Right lobe of liver (tissue), 6 donors: Measurements from ENCODE around the gene DYRK1A. TPM values are rescaled to one million over a fixed set of nuclear protein-coding genes. Genes with fewer than 3 reads are reported as not detected.

ENCODE experiments used
- ATAC-seq, 4 donors: fragments of 200-7000 bp; cut with Tn5 transposase; one replicate each; pipeline ENCODE4 v1.9.1; 2020; ENCODE audit warnings: mild to moderate bottlenecking in 4 of 4, moderate library complexity in 4 of 4
- DNase-seq, 3 donors: peaks; one replicate each; pipeline ENCODE4 v3.0.0-alpha.2; 2020
- H3K27ac ChIP-seq, 3 donors: fragments of 200-600 bp; one replicate each; pipeline ENCODE4 v1.8.0; 2022
- H3K27me3 ChIP-seq, 2 donors: fragments of 200-600 bp; one replicate each; pipeline ENCODE4 v1.8.0; 2022
- H3K36me3 ChIP-seq, 4 donors: fragments of 200-600 bp; sonication (generic) in 1 of 4; one replicate each; pipeline versions ENCODE4 v1.5.1 to v1.8.0; 2017 to 2022; ENCODE audit warnings: control low read depth in 1 of 4
- H3K4me1 ChIP-seq, 4 donors: fragments of 200-600 bp; sonication (generic) in 1 of 4; one replicate each; pipeline versions ENCODE4 v1.5.1 to v1.8.0; 2017 to 2022; ENCODE audit warnings: control low read depth in 1 of 4
- H3K4me3 ChIP-seq, 3 donors: fragments of 200-600 bp; one replicate each; pipeline ENCODE4 v1.8.0; 2022
- H3K9me3 ChIP-seq, 4 donors: fragments of 200-600 bp; sonication (generic) in 1 of 4; one replicate each; pipeline versions ENCODE4 v1.5.1 to v1.8.0; 2017 to 2022; ENCODE audit warnings: control low read depth in 1 of 4
- CTCF ChIP-seq, 4 donors: fragments of 200-600 bp in 3 of 4; fragments of 450-650 bp in 1 of 4; IDR thresholded peaks; one replicate each; pipeline versions ENCODE4 v1.5.1 to v1.8.0; 2016 to 2022; ENCODE audit warnings: antibody characterized with exemption in 4 of 4, mild to moderate bottlenecking in 2 of 4
- POLR2A ChIP-seq: fragments of 450-650 bp; IDR thresholded peaks from one replicate; pipeline ENCODE4 v1.6.1; 2017; ENCODE audit warnings: antibody characterized with exemption, mild to moderate bottlenecking
- WGBS: methylation state at CpG from one replicate; pipeline ENCODE4 v1.1.6; 2018; ENCODE audit warnings: low coverage, low lambda C conversion rate; ENCODE audit not compliant: insufficient coverage; ENCODE audit errors: missing lambda C conversion rate; 5-methylcytosine and 5-hydroxymethylcytosine counted together
- intact Hi-C, 2 donors: fragments of 100-400 bp; cut with DNase I; formaldehyde crosslinking; loops; one replicate each; pipeline versions ENCODE4 v1.11.2 to v1.14.1; 2022
- total RNA-seq, 6 experiments: library from RNA; depleted of rRNA in 2 of 6; stranded (reverse); fragments of >200 nt in 2 of 6; fragmentation: NEBNext Ultra II Directional in 3 of 6; extraction: Animal tissue kit (Norgen Biotek cat#: 25700) in 3 of 6; gene quantifications; one replicate each; pipeline versions ENCODE4 v1.1.0 to v1.2.4, GENCODE V29; 2016 to 2023
- donor health status: DM: no; HTN: yes; CAD: no.
- donor health status: DM: no; HTN: no; CAD: no.
- donor health status: DM: no; HTN: no; CAD: no.
- donor health status: DM: no; HTN: yes; CAD: no.
- donor health status: DM: no; HTN: yes; CAD: no.

DYRK1A gene
- total RNA-seq, 6 experiments from 2014 or later: 20.6 to 32.5 (median 25.7) TPM

GRCh38 chr21:37467082-37467481 is 100.5 kb downstream of the DYRK1A start:
- Histone ChIP-seq H3K27me3 (no peaks in the 10 kb centered on the region), H3K4me3 (no peak overlapping the region), H3K27ac (no peak overlapping the region), H3K9me3 (no peaks in the 10 kb centered on the region), H3K36me3 (no peaks in the 10 kb centered on the region), H3K4me1 (peaks cover 0 to 18% (median 8%) of the 10 kb centered on the region in 4 donors)
- intact Hi-C loops: no loop called here
- TF ChIP-seq POLR2A (no peak), CTCF (IDR thresholded peaks at IDR 0.05) (no peak)
- ATAC-seq (peak in 3 of 4 donors; percentile 13 to 34 (median 17)), DNase-seq (no peak)
- WGBS: 60% methylated on average over 3 of the region's 3 CpGs

- TF ChIP-seq CTCF (IDR thresholded peaks at IDR 0.05): no peak
- TF ChIP-seq POLR2A: no peak
- intact Hi-C loops: no loop called here
- Histone ChIP-seq H3K27me3 (no peaks in the 10 kb centered on the region), H3K4me1 (peaks cover 0 to 6% (median under 1%) of the 10 kb centered on the region in 4 donors), H3K9me3 (no peaks in the 10 kb centered on the region), H3K4me3 (no peak overlapping the region), H3K36me3 (peaks cover 0 to 6% (median under 1%) of the 10 kb centered on the region in 4 donors), H3K27ac (no peak overlapping the region)
- DNase-seq: no peak
- ATAC-seq: no peak
- 100% methylated on average over 4 of the region's 4 CpGs for WGBS
These were observed 102.3 kb downstream of the DYRK1A start for GRCh38 chr21:37468909-37469308.

GRCh38 chr21:37469441-37469840 is 102.9 kb downstream of the DYRK1A start:
- peaks cover 0 to under 1% (median 0%) of the 10 kb centered on the region in 4 donors for H3K4me1 ChIP-seq
- 94% methylated on average over 5 of the region's 5 CpGs for WGBS

GRCh38 chr21:37472581-37472980 is 106.0 kb downstream of the DYRK1A start:
- 77% methylated on average over 4 of the region's 4 CpGs for WGBS
- intact Hi-C loops: no loop called here

More at GRCh38 chr21:37469441-37469840, 102.9 kb downstream of the DYRK1A start:
- Histone ChIP-seq H3K4me3 (no peak overlapping the region), H3K36me3 (peaks cover 0 to 6% (median 3%) of the 10 kb centered on the region in 4 donors), H3K27ac (no peak overlapping the region), H3K27me3 (no peaks in the 10 kb centered on the region), H3K9me3 (no peaks in the 10 kb centered on the region)
- DNase-seq (no peak), ATAC-seq (no peak)
- TF ChIP-seq POLR2A (no peak), CTCF (IDR thresholded peaks at IDR 0.05) (no peak)
- intact Hi-C loops: no loop called here

More at GRCh38 chr21:37472581-37472980, 106.0 kb downstream of the DYRK1A start:
- Histone ChIP-seq H3K27ac (no peak overlapping the region), H3K9me3 (no peaks in the 10 kb centered on the region), H3K36me3 (peaks cover 0 to 6% (median 4%) of the 10 kb centered on the region in 4 donors), H3K4me1 (no peaks in the 10 kb centered on the region), H3K27me3 (no peaks in the 10 kb centered on the region), H3K4me3 (no peak overlapping the region)
- TF ChIP-seq POLR2A (no peak), CTCF (IDR thresholded peaks at IDR 0.05) (no peak)
- no peak for DNase-seq
- ATAC-seq: no peak
